Activated CD8-positive, alpha-beta memory T cell treated with anti-CD3 and anti-CD28 coated beads, Interleukin-2, amount 10 ng/mL, durations not matched to agents 7 days and 5 days (primary cell): ENCODE data around the gene C10orf62. TPM values are rescaled to one million over a fixed set of nuclear protein-coding genes. Genes with fewer than 3 reads are reported as not detected.

ENCODE experiments used
- ATAC-seq: fragments of 150-1000 bp; cut with Tn5 transposase; one replicate; pipeline ENCODE4 v1.10.0; 2021; ENCODE audit warnings: moderate library complexity
- CTCF ChIA-PET: fragments of 350-600 bp; sonication (Branson Sonifier 250); formaldehyde crosslinking; loops from one replicate; lab custom pipeline; 2021; ENCODE audit warnings: antibody characterized with exemption; lab: Charles Lee
- DNase-seq: peaks from one replicate; pipeline ENCODE4 v3.0.0-alpha.2; 2020
- H3K27ac Mint-ChIP-seq: one replicate; pipeline ENCODE4 v1.8.0; 2021; ENCODE audit warnings: mild to moderate bottlenecking, mixed read lengths
- H3K27me3 Mint-ChIP-seq: one replicate; pipeline ENCODE4 v1.8.0; 2021; ENCODE audit warnings: mixed read lengths
- H3K36me3 Mint-ChIP-seq: one replicate; pipeline ENCODE4 v1.8.0; 2021; ENCODE audit warnings: mild to moderate bottlenecking, mixed read lengths
- H3K4me1 Mint-ChIP-seq: one replicate; pipeline ENCODE4 v1.8.0; 2021; ENCODE audit warnings: mixed read lengths
- H3K4me3 Mint-ChIP-seq: one replicate; pipeline ENCODE4 v1.8.0; 2021; ENCODE audit warnings: mild to moderate bottlenecking, moderate library complexity, mixed read lengths
- H3K9me3 Mint-ChIP-seq: one replicate; pipeline ENCODE4 v1.8.0; 2022; ENCODE audit warnings: low read depth, mixed read lengths
- total RNA-seq, 2 experiments: library from RNA; stranded (reverse); gene quantifications; one replicate each; pipeline ENCODE4 v1.2.3, GENCODE V29; 2021

Gene C10orf62, protein sequence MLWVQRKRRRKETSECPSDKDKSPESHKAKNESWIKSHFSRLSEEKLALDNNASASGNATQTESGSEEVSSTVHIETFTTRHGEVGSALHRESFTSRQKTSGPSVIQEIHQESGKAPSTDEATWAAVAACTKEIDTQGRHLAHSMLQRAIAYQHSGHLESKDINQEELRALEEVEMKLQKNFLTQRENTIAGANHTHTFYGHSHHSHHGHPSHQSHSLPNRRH
- total RNA-seq = not detected

DNA sequence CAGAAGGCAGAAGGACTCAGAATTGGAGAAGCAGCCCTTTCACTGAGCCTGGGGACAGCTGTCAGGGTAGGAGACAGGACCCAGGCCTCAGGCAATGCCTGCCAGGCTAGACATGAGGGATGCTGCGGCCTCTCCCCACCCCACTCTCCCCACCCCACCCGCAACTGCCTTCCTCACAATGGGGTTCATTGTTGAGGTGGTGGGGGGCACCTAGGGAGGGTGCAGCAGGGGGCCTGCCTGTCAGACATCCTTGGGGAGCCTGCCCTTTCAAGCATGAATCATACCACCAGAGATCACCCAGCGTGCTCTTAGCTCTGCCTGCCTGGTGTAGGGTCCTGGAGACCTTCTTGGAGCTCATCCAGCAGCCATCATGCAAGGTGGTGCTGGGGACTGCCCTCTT lies at the start of gene C10orf62:
C10orf62 (plus strand) TSS at position 243 of the 400 bp plus-strand sequence. CDS start 177 bp downstream, outside the sequence.
- H3K4me1 Mint-ChIP-seq = peaks cover 23% of the 10 kb centered on the region
- CTCF ChIA-PET = interaction anchor here (1.2 to 2.8 kb wide), 3 partner anchors 17 to 98 kb away, joined by 3 to 10 read pairs (median 4); partner anchors contain the start of genes ANKRD2 and AVPI1
- ATAC-seq (no peak), DNase-seq (no peak)
- peaks cover 3% of the 10 kb centered on the region for H3K27me3 Mint-ChIP-seq
- peak within 1 kb of the TSS; percentile 72 for H3K27ac Mint-ChIP-seq
- peak within 1 kb of the TSS; percentile 47 for H3K4me3 Mint-ChIP-seq
- H3K9me3 Mint-ChIP-seq = no peaks in the 10 kb centered on the region
- H3K36me3 Mint-ChIP-seq = no peaks in the 10 kb centered on the region

DNA sequence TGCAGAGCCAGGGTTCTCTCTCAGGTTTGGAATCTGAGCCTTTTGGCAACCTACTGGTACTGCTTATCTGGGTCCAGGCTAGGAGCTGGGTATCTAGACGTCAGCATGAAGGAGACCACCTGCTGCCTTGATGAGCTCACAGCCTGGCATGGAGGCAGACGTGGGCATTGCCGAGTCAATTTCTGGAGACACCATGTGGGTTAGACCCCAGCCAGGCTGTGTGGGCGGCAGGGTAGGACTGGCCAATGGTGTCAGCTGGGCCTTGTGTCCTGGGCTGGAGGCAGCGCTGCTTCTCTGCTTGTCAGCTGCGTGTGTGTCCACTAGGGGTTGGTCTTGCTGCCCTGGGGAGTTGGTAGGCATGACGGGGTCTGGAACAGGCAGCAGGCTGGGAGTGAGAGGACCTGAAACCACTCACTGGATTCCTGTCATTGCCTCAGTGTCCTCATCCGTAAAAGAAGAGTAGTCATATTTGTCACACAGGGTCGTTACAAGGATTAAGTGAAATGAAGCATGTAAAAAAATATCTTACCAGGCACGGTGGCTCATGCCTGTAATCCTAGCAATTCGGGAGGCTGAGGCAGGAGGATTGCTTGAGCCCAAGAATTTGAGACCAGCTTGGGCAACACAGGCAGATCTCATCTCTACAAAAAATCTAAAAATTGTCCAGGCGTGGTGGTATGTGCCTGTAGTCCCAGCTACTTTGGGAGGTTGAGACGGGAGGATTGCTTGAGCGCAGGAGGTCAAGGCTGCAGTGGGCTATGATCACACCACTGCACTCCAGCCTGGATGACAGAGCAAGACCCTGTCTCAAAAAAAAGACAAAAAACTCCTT lies 48.6 kb upstream of the C10orf62 start:
- CTCF ChIA-PET = interaction anchor here (1.0 to 1.3 kb wide), 2 partner anchors 11 to 133 kb away, joined by 3 to 4 read pairs; no protein-coding TSS in a partner anchor
- no peak for ATAC-seq
- no peaks in the 10 kb centered on the region for H3K9me3 Mint-ChIP-seq
- no peaks in the 10 kb centered on the region for H3K27me3 Mint-ChIP-seq
- H3K36me3 Mint-ChIP-seq = no peaks in the 10 kb centered on the region
- DNase-seq = no peak
- no peak overlapping the region for H3K27ac Mint-ChIP-seq
- H3K4me3 Mint-ChIP-seq = no peak overlapping the region
- H3K4me1 Mint-ChIP-seq = peaks cover 21% of the 10 kb centered on the region

DNA sequence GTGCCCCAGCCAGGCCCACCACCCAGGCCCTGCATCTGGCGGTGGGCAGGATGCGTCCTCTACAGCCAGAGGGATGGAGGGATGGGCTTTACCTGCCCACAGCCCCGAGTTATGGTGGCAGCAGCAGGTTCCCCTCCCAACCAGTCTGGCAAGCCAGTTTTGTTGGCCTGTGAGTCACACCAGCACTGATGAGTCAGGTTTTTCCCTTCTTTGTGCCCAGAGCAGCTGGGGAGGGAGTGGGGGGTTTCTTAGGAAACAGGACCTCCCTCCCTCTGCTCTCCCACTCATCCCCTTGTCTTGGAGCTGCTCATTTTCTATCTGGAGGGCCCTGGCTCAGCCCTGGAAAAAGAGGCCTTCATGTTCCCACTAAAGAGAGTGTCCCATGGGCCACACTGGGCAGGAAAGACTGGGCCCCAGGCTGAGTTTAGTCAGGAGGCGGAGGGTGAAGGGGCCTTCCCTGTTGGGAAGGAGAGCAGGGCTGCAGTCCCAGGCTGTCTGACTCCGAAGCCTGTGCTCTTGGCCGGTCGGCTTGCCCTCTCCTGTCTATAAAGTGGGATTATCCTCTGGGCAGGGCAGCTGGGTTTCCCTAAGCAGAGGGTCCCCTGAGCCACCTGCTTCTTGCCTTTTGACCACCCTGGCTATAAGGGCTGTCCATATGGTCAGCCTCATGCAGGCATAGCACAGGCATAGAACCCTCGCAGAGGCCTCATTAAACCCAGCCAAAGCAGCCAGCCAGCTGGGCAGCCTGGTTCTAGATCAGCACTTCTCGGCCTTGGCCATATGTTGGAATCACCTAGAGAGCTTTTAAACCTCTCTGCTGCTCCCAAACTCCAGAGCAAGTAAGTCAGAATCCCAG lies 47.1 kb upstream of the C10orf62 start:
- ATAC-seq (peak; percentile 59), DNase-seq (peak; percentile 48)
- Mint-ChIP-seq H3K27ac (no peak overlapping the region), H3K4me3 (no peak overlapping the region), H3K9me3 (no peaks in the 10 kb centered on the region), H3K36me3 (no peaks in the 10 kb centered on the region), H3K4me1 (peaks cover 21% of the 10 kb centered on the region), H3K27me3 (peaks cover 3% of the 10 kb centered on the region)
- CTCF ChIA-PET = interaction anchor here (0.7 to 1.0 kb wide), 3 partner anchors 9 to 222 kb away, joined by 3 to 7 read pairs (median 5); no protein-coding TSS in a partner anchor

DNA sequence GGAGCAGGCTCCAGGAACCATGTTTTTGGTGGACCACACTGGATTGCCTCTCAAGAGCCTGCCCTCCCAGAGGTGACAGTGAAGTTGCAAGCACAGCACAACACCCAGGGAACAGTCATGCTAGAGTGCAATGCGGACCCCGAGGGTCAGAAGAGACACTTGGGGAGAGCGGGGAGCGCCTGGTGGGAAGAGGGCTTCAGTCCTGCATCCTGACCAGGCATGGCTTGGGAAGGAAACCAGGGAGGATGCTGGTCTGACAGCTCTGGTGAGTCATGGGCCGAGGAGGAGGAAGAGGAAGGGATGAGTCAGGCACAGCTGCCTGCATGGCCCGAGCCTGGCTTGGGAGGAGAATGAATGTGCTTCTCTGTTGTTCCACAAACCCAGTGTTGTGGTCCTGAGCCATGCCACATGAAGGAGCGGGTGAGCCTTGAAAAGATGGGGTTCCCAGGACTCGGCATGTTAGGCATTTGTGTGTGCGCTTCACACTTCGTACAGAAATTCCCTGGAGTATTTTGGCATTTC lies 46.4 kb upstream of the C10orf62 start:
- Mint-ChIP-seq H3K27ac (peak overlapping the region; percentile 63), H3K9me3 (no peaks in the 10 kb centered on the region), H3K4me1 (peaks cover 21% of the 10 kb centered on the region), H3K36me3 (no peaks in the 10 kb centered on the region), H3K27me3 (peaks cover 3% of the 10 kb centered on the region), H3K4me3 (no peak overlapping the region)
- DNase-seq = peak; percentile 66
- peak; percentile 74 for ATAC-seq
- CTCF ChIA-PET = interaction anchor here (0.7 kb wide), 1 partner anchor 11 kb away, joined by 5 read pairs; no protein-coding TSS in a partner anchor

DNA sequence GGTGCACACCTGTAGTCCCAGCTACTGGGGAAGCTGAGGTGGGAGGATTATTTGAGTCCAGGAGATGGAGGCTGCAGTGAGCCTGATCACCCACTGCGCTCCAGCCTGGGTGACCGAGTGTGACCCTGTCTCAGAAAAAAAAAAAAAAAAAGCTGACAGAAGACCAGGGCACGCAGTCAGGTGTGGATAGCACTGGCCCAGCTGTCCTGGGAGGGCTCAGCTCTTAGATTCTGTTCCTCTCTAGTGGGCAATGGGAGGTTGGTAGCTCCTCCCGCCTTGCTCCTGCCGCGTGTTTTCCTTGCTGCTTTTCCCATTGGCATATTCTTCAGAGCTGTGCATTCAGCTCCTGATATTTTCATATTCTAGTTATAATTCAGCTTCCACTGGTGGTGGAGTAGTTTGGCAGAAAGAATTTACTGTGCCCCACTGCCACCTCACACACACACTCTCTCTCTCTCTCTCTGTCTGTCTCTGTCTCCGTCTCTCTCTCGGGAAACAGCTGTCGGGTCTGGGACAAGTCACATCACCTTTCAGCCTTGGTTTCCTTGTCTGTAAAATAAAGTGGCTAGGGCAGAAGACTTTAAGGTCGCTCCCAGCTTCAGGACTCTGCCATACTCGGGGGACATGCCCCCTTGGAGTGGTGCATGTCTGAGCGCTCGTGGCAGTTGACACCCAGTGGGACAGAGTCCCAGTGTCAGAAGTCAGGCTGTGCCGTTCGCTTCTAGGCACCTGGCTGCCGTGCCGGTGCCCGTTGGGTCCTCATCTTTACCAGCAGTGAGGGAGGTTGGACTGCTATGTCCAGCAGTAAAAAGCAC lies 42.9 kb upstream of the C10orf62 start:
- Mint-ChIP-seq H3K36me3 (no peaks in the 10 kb centered on the region), H3K27me3 (peaks cover 3% of the 10 kb centered on the region), H3K4me1 (peaks cover 21% of the 10 kb centered on the region), H3K27ac (no peak overlapping the region), H3K4me3 (no peak overlapping the region), H3K9me3 (no peaks in the 10 kb centered on the region)
- DNase-seq (no peak), ATAC-seq (no peak)
- CTCF ChIA-PET = interaction anchor here (0.8 to 1.2 kb wide), 4 partner anchors 12 to 47 kb away, joined by 3 to 4 read pairs (median 3); partner anchors contain the start of gene ANKRD2

GRCh38 chr10:97547271-97547600 lies 42.3 kb upstream of the C10orf62 start:
- no peak overlapping the region for H3K27ac Mint-ChIP-seq
- no peaks in the 10 kb centered on the region for H3K9me3 Mint-ChIP-seq
- peaks cover 16% of the 10 kb centered on the region for H3K4me1 Mint-ChIP-seq
- H3K4me3 Mint-ChIP-seq = no peak overlapping the region
- H3K27me3 Mint-ChIP-seq = peaks cover 3% of the 10 kb centered on the region
- no peaks in the 10 kb centered on the region for H3K36me3 Mint-ChIP-seq
- ATAC-seq (no peak), DNase-seq (no peak)
- CTCF ChIA-PET = no interaction called here

DNA sequence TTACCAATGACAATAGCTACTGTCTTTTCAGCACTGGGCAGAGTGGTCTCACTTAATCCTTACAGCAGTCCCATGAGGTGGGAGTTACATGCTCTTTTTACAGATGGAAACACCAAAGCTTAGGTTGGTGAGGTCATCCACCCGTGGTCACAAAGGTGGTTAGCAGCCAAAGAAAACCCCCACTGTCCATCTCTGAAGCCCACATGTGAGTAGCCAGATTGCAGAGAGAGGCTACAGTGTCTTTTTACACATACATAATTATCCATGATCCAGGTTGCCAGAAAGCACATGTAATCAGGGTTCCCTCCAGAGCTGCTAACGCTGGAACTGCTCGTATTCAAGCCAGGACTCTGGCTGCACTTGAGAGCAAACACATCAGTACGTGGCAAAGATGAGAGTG lies 41.6 kb upstream of the C10orf62 start:
- Mint-ChIP-seq H3K4me1 (peaks cover 9% of the 10 kb centered on the region), H3K27me3 (peaks cover 3% of the 10 kb centered on the region), H3K27ac (no peak overlapping the region), H3K9me3 (no peaks in the 10 kb centered on the region), H3K4me3 (no peak overlapping the region), H3K36me3 (no peaks in the 10 kb centered on the region)
- DNase-seq (no peak), ATAC-seq (no peak)
- CTCF ChIA-PET = no interaction called here

DNA sequence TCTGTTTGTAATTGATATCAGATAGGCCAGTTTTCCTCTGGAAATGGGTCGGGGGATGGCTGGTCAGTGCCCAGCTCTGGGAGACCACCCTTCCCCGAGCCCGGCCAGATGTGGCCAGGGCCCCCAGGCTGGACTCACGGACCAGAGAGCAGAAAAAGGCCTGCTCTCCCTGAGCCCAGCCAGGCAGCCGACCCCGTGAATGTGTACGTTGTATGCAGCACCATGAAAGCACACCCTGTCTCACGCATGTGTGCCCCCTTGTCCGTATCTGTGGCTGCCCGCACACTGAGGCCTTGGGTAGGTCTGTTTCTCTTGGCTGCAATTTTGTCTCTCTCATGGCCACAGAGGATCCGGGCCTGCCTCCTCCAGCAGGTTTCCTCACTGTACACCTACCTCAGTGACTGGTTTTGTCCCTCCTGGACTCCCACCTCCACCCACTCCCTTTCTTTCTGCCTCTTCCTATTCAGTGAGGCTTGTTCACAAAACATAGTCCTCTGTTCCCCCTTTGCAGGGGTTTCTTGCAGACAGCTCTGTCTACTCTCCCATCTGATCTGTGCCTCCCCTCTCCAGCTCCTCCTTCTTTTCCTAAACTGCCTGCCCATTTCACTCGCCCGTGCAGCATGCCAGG lies 40.6 kb upstream of the C10orf62 start:
- no peaks in the 10 kb centered on the region for H3K9me3 Mint-ChIP-seq
- H3K36me3 Mint-ChIP-seq = no peaks in the 10 kb centered on the region
- DNase-seq (no peak), ATAC-seq (no peak)
- peaks cover 1% of the 10 kb centered on the region for H3K4me1 Mint-ChIP-seq
- H3K27me3 Mint-ChIP-seq = peaks cover 3% of the 10 kb centered on the region
- H3K27ac Mint-ChIP-seq = no peak overlapping the region
- CTCF ChIA-PET = interaction anchor here (3.6 to 6.3 kb wide), 2 partner anchors 14 to 23 kb away, joined by 9 to 35 read pairs; partner anchors contain the start of gene ANKRD2
- no peak overlapping the region for H3K4me3 Mint-ChIP-seq

DNA sequence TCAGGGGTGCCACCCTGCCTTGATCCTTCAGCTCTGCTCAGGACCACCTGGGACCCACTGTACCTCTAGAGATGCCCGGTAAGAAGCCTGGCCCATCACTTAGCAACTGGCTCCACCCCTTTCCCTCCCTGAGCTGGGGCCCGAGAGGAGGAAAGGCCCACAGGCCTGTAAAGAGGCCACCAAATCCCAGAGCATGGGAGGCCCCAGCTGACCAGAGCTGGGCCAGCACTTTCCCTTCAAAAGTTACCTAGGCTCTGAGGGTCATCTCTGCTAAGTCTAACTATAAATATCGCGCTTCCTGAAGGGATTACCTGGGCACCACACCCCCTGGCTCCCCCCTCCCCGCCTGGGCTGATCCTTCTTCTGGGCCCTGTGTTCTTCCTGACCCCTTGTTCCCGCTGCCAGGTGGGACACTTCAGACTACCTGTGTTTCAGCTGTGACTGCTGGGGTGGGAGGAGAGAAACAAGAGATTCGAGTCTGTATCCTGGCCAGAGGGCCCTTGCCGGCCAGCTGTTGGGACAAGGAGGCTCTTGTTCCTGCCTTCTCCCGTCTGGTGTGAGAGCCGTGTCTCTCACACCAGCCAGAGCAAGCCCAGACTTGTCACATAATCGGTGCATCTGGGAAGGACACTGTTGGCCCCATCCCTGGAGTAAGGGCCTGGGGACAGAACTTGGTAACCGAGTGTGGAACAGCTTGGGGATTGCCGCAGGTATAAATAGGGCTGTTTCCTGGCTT lies 39.8 kb upstream of the C10orf62 start:
- no peaks in the 10 kb centered on the region for H3K36me3 Mint-ChIP-seq
- CTCF ChIA-PET = interaction anchor here (3.6 to 6.3 kb wide), 2 partner anchors 15 to 22 kb away, joined by 9 to 35 read pairs; partner anchors contain the start of gene ANKRD2
- no peak overlapping the region for H3K27ac Mint-ChIP-seq
- no peak for DNase-seq
- peaks cover 1% of the 10 kb centered on the region for H3K4me1 Mint-ChIP-seq
- no peak for ATAC-seq
- H3K27me3 Mint-ChIP-seq = peaks cover 3% of the 10 kb centered on the region
- H3K4me3 Mint-ChIP-seq = no peak overlapping the region
- no peaks in the 10 kb centered on the region for H3K9me3 Mint-ChIP-seq

- no peaks in the 10 kb centered on the region for H3K36me3 Mint-ChIP-seq
- H3K27ac Mint-ChIP-seq = no peak overlapping the region
- H3K27me3 Mint-ChIP-seq = peaks cover 3% of the 10 kb centered on the region
- H3K9me3 Mint-ChIP-seq = no peaks in the 10 kb centered on the region
- CTCF ChIA-PET = interaction anchor here (2.0 to 6.3 kb wide), 3 partner anchors 16 to 87 kb away, joined by 7 to 35 read pairs (median 9); partner anchors contain the start of gene ANKRD2
- no peak overlapping the region for H3K4me3 Mint-ChIP-seq
- peaks cover 1% of the 10 kb centered on the region for H3K4me1 Mint-ChIP-seq
- ATAC-seq (no peak), DNase-seq (no peak)
Measured at GRCh38 chr10:97550336-97551149, 39.0 kb upstream of the C10orf62 start.
